SW480 (cell line): ENCODE data around the gene BRD4.

Experiments used
- DNase-seq: peaks from one replicate; pipeline ENCODE4 v3.0.0-alpha.2; 2016; ENCODE audit warnings: low spot score

BRD4 gene

GRCh38 chr19:15313649-15314279 lies 18.6 kb downstream of the BRD4 start:
- no peak for DNase-seq

- no peak for DNase-seq
Measured at GRCh38 chr19:15307169-15307568, 25.2 kb downstream of the BRD4 start.

GRCh38 chr19:15305582-15306334 lies 26.6 kb downstream of the BRD4 start:
- no peak for DNase-seq

- no peak for DNase-seq
Measured at GRCh38 chr19:15304140-15304705, 28.1 kb downstream of the BRD4 start.

- DNase-seq = no peak
Measured at GRCh38 chr19:15303105-15303780, 29.1 kb downstream of the BRD4 start.

GRCh38 chr19:15300533-15301197 lies 31.7 kb downstream of the BRD4 start:
- DNase-seq = peak; percentile 79

GRCh38 chr19:15299568-15300409 lies 32.5 kb downstream of the BRD4 start:
- DNase-seq = no peak

- no peak for DNase-seq
Measured at GRCh38 chr19:15298847-15299567, 33.3 kb downstream of the BRD4 start.

- peak; percentile 99 for DNase-seq
Measured at GRCh38 chr19:15297416-15298224, 34.7 kb downstream of the BRD4 start.

- DNase-seq = peak; percentile 70
Measured at GRCh38 chr19:15296841-15297415, 35.4 kb downstream of the BRD4 start.

GRCh38 chr19:15296353-15296752 lies 36.0 kb downstream of the BRD4 start:
- DNase-seq = no peak

- DNase-seq = no peak
Measured at GRCh38 chr19:15294561-15294990, 37.8 kb downstream of the BRD4 start.

- no peak for DNase-seq
Measured at GRCh38 chr19:15293781-15294491, 38.4 kb downstream of the BRD4 start.

GRCh38 chr19:15292847-15293582 lies 39.3 kb downstream of the BRD4 start:
- DNase-seq = no peak

GRCh38 chr19:15292140-15292539 lies 40.2 kb downstream of the BRD4 start:
- no peak for DNase-seq

GRCh38 chr19:15291548-15292021 lies 40.8 kb downstream of the BRD4 start:
- no peak for DNase-seq

GRCh38 chr19:15291089-15291488 lies 41.2 kb downstream of the BRD4 start:
- DNase-seq = no peak

GRCh38 chr19:15290166-15290565 lies 42.2 kb downstream of the BRD4 start:
- no peak for DNase-seq
